ENCODE measurements around the gene EPO.
"Not testable (repeated sequence)": the region's sequence is repeated elsewhere in the genome, so short reads cannot be mapped to it uniquely, and the experiment has no call there.

Gene EPO

GRCh38 chr7:100683659-100684533 lies 36.4 kb upstream of the EPO start:
- no peak for DNase-seq

- no peak for DNase-seq
These were observed 35.7 kb upstream of the EPO start for GRCh38 chr7:100684534-100685042.

- DNase-seq: no peak
These were observed 35.1 kb upstream of the EPO start for GRCh38 chr7:100685049-100685605.

- DNase-seq: no peak
These were observed 34.6 kb upstream of the EPO start for GRCh38 chr7:100685631-100686145.

GRCh38 chr7:100686201-100686821 lies 34.0 kb upstream of the EPO start:
- DNase-seq: no peak

- DNase-seq: no peak
These were observed 33.5 kb upstream of the EPO start for GRCh38 chr7:100686822-100687211.

GRCh38 chr7:100687261-100687660 lies 33.0 kb upstream of the EPO start:
- no peak for DNase-seq

- no peak for DNase-seq
These were observed 32.4 kb upstream of the EPO start for GRCh38 chr7:100687751-100688300.

- no peak for DNase-seq
These were observed 31.9 kb upstream of the EPO start for GRCh38 chr7:100688326-100688860.

GRCh38 chr7:100689230-100690135 lies 30.8 kb upstream of the EPO start:
- no peak for DNase-seq

- DNase-seq: peak; percentile 68
These were observed 28.3 kb upstream of the EPO start for GRCh38 chr7:100691676-100692577.

GRCh38 chr7:100692578-100692961 lies 27.7 kb upstream of the EPO start:
- DNase-seq: no peak

- no peak for DNase-seq
These were observed 26.8 kb upstream of the EPO start for GRCh38 chr7:100693312-100694097.

GRCh38 chr7:100694098-100694745 lies 26.0 kb upstream of the EPO start, which contains the start of gene GIGYF1:
TSS of gene GIGYF1 (minus strand) at chr7:100694250. CDS start at chr7:100688238, 6,012 bp downstream.
- peak; percentile 40 for DNase-seq

GRCh38 chr7:100696123-100696521 lies 24.1 kb upstream of the EPO start:
- no peak for DNase-seq

GRCh38 chr7:100699018-100699417 lies 21.2 kb upstream of the EPO start:
- no peak for DNase-seq

GRCh38 chr7:100701089-100701488 lies 19.2 kb upstream of the EPO start:
- not testable (repeated sequence) for DNase-seq

GRCh38 chr7:100705320-100705752 lies 14.9 kb upstream of the EPO start:
- peak; percentile 70 for DNase-seq

Measured in DMS79 treated with DMSO at 0.1 percent for 48 hours (cell line).